Erythroblast (primary cell): ENCODE results near the gene UTS2B.

Experiments
- GATA1 ChIP-seq: IDR thresholded peaks from 2 replicates; pipeline ENCODE4 v1.6.1; 2011; ENCODE audit warnings: low read depth, mild to moderate bottlenecking, control low read depth, low read length, moderate library complexity
- POLR2A ChIP-seq: IDR thresholded peaks from 2 replicates; pipeline ENCODE4 v1.6.1; 2011; ENCODE audit warnings: mild to moderate bottlenecking, low read length

DNA sequence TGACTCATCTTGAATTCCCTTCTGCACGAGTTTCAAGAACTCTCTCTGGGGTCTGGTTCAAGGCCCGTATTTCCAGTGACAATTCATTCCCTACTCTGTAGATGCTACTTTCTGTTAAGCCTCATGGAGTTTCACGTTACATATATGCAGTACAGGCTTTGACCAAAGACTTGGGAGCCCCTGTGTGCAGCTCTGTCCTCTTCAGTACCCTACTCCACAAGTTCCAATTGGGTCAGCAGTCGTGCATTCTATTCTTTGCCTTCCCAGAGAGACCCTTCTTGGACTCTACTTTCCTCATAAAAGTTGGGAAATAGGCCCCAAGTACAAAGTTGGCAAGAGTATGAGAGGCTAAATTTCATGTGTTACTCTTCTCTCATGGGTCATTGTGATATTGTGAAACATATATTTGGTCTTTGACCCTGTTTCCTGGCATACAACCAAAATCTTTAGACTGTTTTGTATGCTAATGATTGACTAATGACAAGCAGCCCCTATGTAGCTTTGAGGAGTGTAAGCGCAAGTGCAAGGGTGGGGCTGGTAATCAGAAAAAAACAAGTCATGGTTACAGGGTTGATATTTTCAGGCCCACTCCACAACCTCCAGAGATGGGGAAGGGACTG is 16.1 kb downstream of the UTS2B start:
- TF ChIP-seq POLR2A (no peak), GATA1 (no peak)
